HCT116 (cell line): ENCODE measurements around the gene PM20D1. TPM values are rescaled to one million over a fixed set of nuclear protein-coding genes. Genes with fewer than 3 reads are reported as not detected.

ENCODE experiments used
- ATAC-seq: fragments of 200-7000 bp; cut with Tn5 transposase; 2 replicates; pipeline ENCODE4 v1.9.1; 2020; ENCODE audit warnings: mild to moderate bottlenecking, moderate library complexity
- BruUV-seq: library from RNA; stranded (reverse); fragments of 400-500 nt; replicated peaks from 2 replicates; lab custom pipeline; 2021; lab: Mats Ljungman, UMichigan
- CTCF ChIA-PET: fragments of 300-600 bp; sonication (Branson Sonifier 250); formaldehyde crosslinking; loops from one replicate; lab custom pipeline; 2021; ENCODE audit warnings: antibody characterized with exemption; lab: Charles Lee
- POLR2A ChIA-PET: fragments of 300-600, 350-600 bp; sonication (Branson Sonifier 250); formaldehyde crosslinking; loops from one replicate; lab custom pipeline; 2021; ENCODE audit warnings: antibody characterized with exemption; lab: Charles Lee
- RAD21 ChIA-PET, 2 experiments: fragments of 300-600 bp; sonication (Branson Sonifier 250); formaldehyde crosslinking; loops; one replicate each; lab custom pipeline; 2023; ENCODE audit warnings: low total read pairs in 2 of 2; ENCODE audit not compliant: uncharacterized antibody in 2 of 2, unreplicated experiment in 2 of 2, low non-redundant PET in 1 of 2; lab: Charles Lee
- DNase-seq: peaks from one replicate; pipeline ENCODE4 v3.0.0-alpha.2; 2010; ENCODE audit warnings: low read depth, low spot score
- H2AFZ ChIP-seq: fragments of 200-600 bp; shearing (Covaris generic), sonication (generic); 2 replicates; pipeline ENCODE4 v1.6.1; 2017; ENCODE audit warnings: low read depth, mixed run types, mixed read lengths, antibody characterized with exemption, low read length; ENCODE audit not compliant: poor library complexity, severe bottlenecking
- H3K27ac ChIP-seq: 2 replicates; pipeline ENCODE4 v1.5.1; 2012; ENCODE audit warnings: low read depth, low read length
- H3K27me3 ChIP-seq: fragments of 200-600 bp; sonication (generic); 2 replicates; pipeline ENCODE4 v1.6.1; 2016; ENCODE audit warnings: mixed run types, low read length, mixed read lengths; ENCODE audit not compliant: insufficient read depth
- H3K36me3 ChIP-seq, 2 experiments: fragments of 200-500 bp in 1 of 2; fragments of 200-600 bp in 1 of 2; sonication (Bioruptor generic) in 1 of 2; sonication (generic) in 1 of 2; 2 replicates each; pipeline versions ENCODE4 v1.5.1 to v1.6.1; 2014 to 2016; ENCODE audit warnings: low read length in 2 of 2, inconsistent platforms in 1 of 2, mixed read lengths in 1 of 2, mixed run types in 1 of 2; ENCODE audit not compliant: insufficient read depth in 2 of 2, control insufficient read depth in 1 of 2
- H3K4me1 ChIP-seq, 2 experiments: fragments of 200-600 bp in 1 of 2; sonication (generic) in 1 of 2; 2 replicates each; pipeline versions ENCODE4 v1.5.1 to v1.6.1; 2012 to 2017; ENCODE audit warnings: low read length in 2 of 2, inconsistent platforms in 1 of 2, mild to moderate bottlenecking in 1 of 2, mixed read lengths in 1 of 2, mixed run types in 1 of 2, moderate library complexity in 1 of 2; ENCODE audit not compliant: insufficient read depth in 2 of 2, control insufficient read depth in 1 of 2
- H3K4me2 ChIP-seq: fragments of 200-600 bp; sonication (generic); 2 replicates; pipeline ENCODE4 v1.6.1; 2017; ENCODE audit warnings: mixed run types, low read length, mixed read lengths
- H3K4me3 ChIP-seq, 2 experiments: fragments of 200-600 bp in 1 of 2; sonication (generic) in 1 of 2; replicated peaks in 1 of 2; 2 replicates each; pipeline ENCODE4 v1.5.1; 2011 to 2016; ENCODE audit warnings: low read length in 2 of 2, control low read depth in 1 of 2, low read depth in 1 of 2, mild to moderate bottlenecking in 1 of 2, mixed read lengths in 1 of 2, mixed run types in 1 of 2
- H3K79me2 ChIP-seq: fragments of 200-600 bp; sonication (generic); 2 replicates; pipeline ENCODE4 v1.6.1; 2017; ENCODE audit warnings: mild to moderate bottlenecking, mixed run types, low read length, moderate library complexity, mixed read lengths; ENCODE audit not compliant: insufficient read depth
- H3K9ac ChIP-seq: fragments of 200-600 bp; sonication (generic); 2 replicates; pipeline ENCODE4 v1.6.1; 2016; ENCODE audit warnings: low read length, mixed read lengths
- H3K9me2 ChIP-seq: fragments of 200-600 bp; sonication (generic), shearing (Covaris generic); 2 replicates; pipeline ENCODE4 v1.6.1; 2017; ENCODE audit warnings: mixed run types, mild to moderate bottlenecking, moderate library complexity; ENCODE audit not compliant: insufficient read depth
- H3K9me3 ChIP-seq, 2 experiments: fragments of 200-500 bp in 1 of 2; fragments of 200-600 bp in 1 of 2; sonication (Bioruptor generic) in 1 of 2; sonication (generic) in 1 of 2; 2 replicates each; pipeline ENCODE4 v1.6.1; 2014 to 2017; ENCODE audit warnings: low read length in 2 of 2, mixed read lengths in 2 of 2, inconsistent platforms in 1 of 2, low read depth in 1 of 2, mild to moderate bottlenecking in 1 of 2, mixed run types in 1 of 2, moderate library complexity in 1 of 2; ENCODE audit not compliant: control insufficient read depth in 1 of 2, insufficient read depth in 1 of 2
- H4K20me1 ChIP-seq: fragments of 200-600 bp; sonication (generic), shearing (Covaris generic); 2 replicates; pipeline ENCODE4 v1.6.1; 2017; ENCODE audit warnings: mixed run types, mild to moderate bottlenecking, moderate library complexity; ENCODE audit not compliant: insufficient read depth
- CEBPB ChIP-seq: IDR thresholded peaks from 2 replicates; pipeline ENCODE4 v1.6.1; 2012; ENCODE audit warnings: low read depth
- EZH2 ChIP-seq: fragments of 200-600 bp; sonication (generic); IDR thresholded peaks from 2 replicates; pipeline ENCODE4 v1.6.1; 2017; ENCODE audit warnings: antibody characterized with exemption, mixed run types
- EZH2phosphoT487 ChIP-seq: fragments of 200-600 bp; IDR thresholded peaks from 2 replicates; pipeline ENCODE4 v1.6.1; 2018; ENCODE audit warnings: antibody characterized with exemption, borderline replicate concordance
- POLR2A ChIP-seq: IDR thresholded peaks from 2 replicates; pipeline ENCODE4 v1.7.0; 2011; ENCODE audit warnings: borderline replicate concordance; ENCODE audit not compliant: insufficient read depth, insufficient read length; ENCODE audit errors: extremely low read depth
- RAD21 ChIP-seq: IDR thresholded peaks from 2 replicates; pipeline ENCODE4 v1.6.1; 2012; ENCODE audit warnings: low read depth, mild to moderate bottlenecking
- SIN3A ChIP-seq: IDR thresholded peaks from 2 replicates; pipeline ENCODE4 v1.6.1; 2012; ENCODE audit warnings: low read depth
- SRF ChIP-seq: IDR thresholded peaks from 2 replicates; pipeline ENCODE4 v1.6.1; 2012; ENCODE audit warnings: low read depth
- YY1 ChIP-seq: IDR thresholded peaks from 2 replicates; pipeline ENCODE4 v1.6.1; 2011; ENCODE audit warnings: low read length, low read depth, moderate library complexity, mild to moderate bottlenecking; ENCODE audit not compliant: insufficient replicate concordance; ENCODE audit errors: extremely low read depth
- ZFX ChIP-seq: fragments of 450-650 bp; IDR thresholded peaks from 2 replicates; pipeline ENCODE4 v1.6.1; 2017
- ZNF274 ChIP-seq: fragments of 200-500 bp; sonication (Bioruptor generic); IDR thresholded peaks from 2 replicates; pipeline ENCODE4 v1.6.1; 2014; ENCODE audit warnings: mild to moderate bottlenecking, low read depth, low read length, inconsistent platforms
- intact Hi-C: fragments of 100-400 bp; cut with micrococcal nuclease; formaldehyde crosslinking; loops from 2 replicates; pipeline ENCODE4 v1.10.0; 2022
- total RNA-seq: library from RNA; stranded (reverse); gene quantifications from one replicate; pipeline ENCODE4 v1.2.1, GENCODE V29; 2021; ENCODE audit not compliant: unreplicated experiment
- TF ChIP-seq, protein P1 (sequence below): IDR thresholded peaks from 2 replicates; pipeline ENCODE4 v1.6.1; 2011; ENCODE audit warnings: mild to moderate bottlenecking, low read length, moderate library complexity; ENCODE audit not compliant: insufficient replicate concordance; ENCODE audit errors: extremely low read depth
- TF ChIP-seq, protein P2 (sequence below): IDR thresholded peaks from 2 replicates; pipeline ENCODE4 v1.6.1; 2012
- TF ChIP-seq, protein P3 (sequence below): IDR thresholded peaks from 2 replicates; pipeline ENCODE4 v1.6.1; 2012; ENCODE audit warnings: low read depth

Gene PM20D1
- total RNA-seq, 1 experiment from 2014 or later, result not detected

DNA sequence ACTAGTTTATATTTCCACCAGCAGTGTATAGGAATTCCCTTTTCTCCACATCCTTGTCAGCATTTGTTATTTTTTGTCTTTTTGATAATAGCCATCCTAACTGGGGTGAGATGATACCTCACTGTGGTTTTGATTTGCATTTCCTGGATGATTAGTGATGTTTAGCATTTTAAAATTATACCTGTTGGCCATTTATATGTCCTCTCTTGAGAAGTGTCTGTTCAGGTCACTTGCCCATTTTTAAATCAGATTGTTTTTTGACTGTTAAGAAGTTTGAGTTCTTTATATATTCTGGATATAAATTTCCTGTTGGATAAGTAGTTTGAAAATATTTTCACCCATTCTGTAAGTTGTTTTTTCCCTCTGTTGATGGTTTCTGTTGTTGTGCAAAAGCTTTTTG is 31.0 kb upstream of the PM20D1 start (continued):
- TF ChIP-seq, protein P1, sequence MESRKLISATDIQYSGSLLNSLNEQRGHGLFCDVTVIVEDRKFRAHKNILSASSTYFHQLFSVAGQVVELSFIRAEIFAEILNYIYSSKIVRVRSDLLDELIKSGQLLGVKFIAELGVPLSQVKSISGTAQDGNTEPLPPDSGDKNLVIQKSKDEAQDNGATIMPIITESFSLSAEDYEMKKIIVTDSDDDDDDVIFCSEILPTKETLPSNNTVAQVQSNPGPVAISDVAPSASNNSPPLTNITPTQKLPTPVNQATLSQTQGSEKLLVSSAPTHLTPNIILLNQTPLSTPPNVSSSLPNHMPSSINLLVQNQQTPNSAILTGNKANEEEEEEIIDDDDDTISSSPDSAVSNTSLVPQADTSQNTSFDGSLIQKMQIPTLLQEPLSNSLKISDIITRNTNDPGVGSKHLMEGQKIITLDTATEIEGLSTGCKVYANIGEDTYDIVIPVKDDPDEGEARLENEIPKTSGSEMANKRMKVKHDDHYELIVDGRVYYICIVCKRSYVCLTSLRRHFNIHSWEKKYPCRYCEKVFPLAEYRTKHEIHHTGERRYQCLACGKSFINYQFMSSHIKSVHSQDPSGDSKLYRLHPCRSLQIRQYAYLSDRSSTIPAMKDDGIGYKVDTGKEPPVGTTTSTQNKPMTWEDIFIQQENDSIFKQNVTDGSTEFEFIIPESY, result no peak
- TF ChIP-seq EZH2, result no peak
- TF ChIP-seq, all 23 proteins: peak for 0

DNA sequence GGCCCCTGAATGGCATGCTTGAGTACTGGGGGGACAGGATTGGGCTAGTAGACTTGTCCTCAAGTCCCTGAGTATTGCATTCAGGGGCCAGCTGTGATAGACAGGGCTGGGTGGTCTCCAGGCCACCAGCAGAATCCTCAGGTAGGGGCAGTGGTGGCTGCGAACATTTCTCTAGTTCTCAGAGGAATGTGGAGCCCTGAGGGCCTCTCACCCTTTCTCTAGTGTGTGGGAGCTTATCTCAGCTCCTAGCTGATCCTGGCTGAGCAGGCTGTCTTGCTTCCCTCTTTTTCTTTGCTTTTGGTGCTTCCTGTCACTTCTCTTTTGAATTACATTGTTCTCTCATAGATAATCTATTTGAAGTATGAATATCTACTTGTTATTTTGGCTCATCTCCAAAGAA is 30.0 kb upstream of the PM20D1 start:
- H3K27me3 ChIP-seq, result no peaks in the 10 kb centered on the region
- TF ChIP-seq SIN3A (no peak), ZFX (no peak)
- no peaks in the 10 kb centered on the region for H3K36me3 ChIP-seq
- no peaks in the 10 kb centered on the region for H3K79me2 ChIP-seq
- ChIA-PET CTCF (no interaction called here), RAD21 (no interaction called here), POLR2A (no interaction called here)
- BruUV-seq, result no TSS peak
- intact Hi-C loops, result no loop called here
- no peaks in the 10 kb centered on the region for H4K20me1 ChIP-seq
- H2AFZ ChIP-seq, result no peak overlapping the region
- no peak overlapping the region for H3K4me2 ChIP-seq
- H3K4me3 ChIP-seq, result no peak overlapping the region
- no peak for DNase-seq
- no peaks in the 10 kb centered on the region for H3K9me2 ChIP-seq
- no peaks in the 10 kb centered on the region for H3K9me3 ChIP-seq
- no peaks in the 10 kb centered on the region for H3K4me1 ChIP-seq
- ATAC-seq, result no peak
- no peak overlapping the region for H3K9ac ChIP-seq
- H3K27ac ChIP-seq, result no peak overlapping the region

DNA sequence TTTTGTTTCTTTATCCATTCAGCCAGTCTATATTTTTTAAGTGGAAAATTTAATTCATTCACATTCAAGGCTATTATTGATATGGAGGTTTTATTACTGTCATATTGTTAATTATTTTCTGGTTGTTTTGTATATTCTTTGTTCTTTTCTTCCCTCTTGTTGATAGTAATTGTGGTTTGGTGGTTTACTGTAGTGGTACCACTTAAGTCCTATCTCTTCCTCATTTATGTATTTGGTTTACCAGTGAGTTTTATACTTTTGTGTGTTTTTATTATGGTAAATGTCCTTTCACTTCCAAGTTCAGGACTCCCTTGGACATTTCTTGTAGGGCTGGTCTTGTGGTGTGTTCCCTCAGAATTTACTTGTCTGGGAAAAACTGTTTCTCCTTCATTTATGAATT is 28.1 kb upstream of the PM20D1 start:
- TF ChIP-seq SRF (no peak), CEBPB (no peak), POLR2A (no peak), YY1 (no peak), EZH2 (no peak), ZNF274 (no peak), RAD21 (no peak), EZH2phosphoT487 (no peak)
- TF ChIP-seq, protein P2, sequence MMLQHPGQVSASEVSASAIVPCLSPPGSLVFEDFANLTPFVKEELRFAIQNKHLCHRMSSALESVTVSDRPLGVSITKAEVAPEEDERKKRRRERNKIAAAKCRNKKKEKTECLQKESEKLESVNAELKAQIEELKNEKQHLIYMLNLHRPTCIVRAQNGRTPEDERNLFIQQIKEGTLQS, result no peak
- TF ChIP-seq, protein P3, sequence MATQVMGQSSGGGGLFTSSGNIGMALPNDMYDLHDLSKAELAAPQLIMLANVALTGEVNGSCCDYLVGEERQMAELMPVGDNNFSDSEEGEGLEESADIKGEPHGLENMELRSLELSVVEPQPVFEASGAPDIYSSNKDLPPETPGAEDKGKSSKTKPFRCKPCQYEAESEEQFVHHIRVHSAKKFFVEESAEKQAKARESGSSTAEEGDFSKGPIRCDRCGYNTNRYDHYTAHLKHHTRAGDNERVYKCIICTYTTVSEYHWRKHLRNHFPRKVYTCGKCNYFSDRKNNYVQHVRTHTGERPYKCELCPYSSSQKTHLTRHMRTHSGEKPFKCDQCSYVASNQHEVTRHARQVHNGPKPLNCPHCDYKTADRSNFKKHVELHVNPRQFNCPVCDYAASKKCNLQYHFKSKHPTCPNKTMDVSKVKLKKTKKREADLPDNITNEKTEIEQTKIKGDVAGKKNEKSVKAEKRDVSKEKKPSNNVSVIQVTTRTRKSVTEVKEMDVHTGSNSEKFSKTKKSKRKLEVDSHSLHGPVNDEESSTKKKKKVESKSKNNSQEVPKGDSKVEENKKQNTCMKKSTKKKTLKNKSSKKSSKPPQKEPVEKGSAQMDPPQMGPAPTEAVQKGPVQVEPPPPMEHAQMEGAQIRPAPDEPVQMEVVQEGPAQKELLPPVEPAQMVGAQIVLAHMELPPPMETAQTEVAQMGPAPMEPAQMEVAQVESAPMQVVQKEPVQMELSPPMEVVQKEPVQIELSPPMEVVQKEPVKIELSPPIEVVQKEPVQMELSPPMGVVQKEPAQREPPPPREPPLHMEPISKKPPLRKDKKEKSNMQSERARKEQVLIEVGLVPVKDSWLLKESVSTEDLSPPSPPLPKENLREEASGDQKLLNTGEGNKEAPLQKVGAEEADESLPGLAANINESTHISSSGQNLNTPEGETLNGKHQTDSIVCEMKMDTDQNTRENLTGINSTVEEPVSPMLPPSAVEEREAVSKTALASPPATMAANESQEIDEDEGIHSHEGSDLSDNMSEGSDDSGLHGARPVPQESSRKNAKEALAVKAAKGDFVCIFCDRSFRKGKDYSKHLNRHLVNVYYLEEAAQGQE, result no peak
- H4K20me1 ChIP-seq, result no peaks in the 10 kb centered on the region
- POLR2A ChIA-PET, result no interaction called here
- no peak for DNase-seq
- H3K9me3 ChIP-seq, result no peaks in the 10 kb centered on the region
- H3K36me3 ChIP-seq, result no peaks in the 10 kb centered on the region
- H3K4me3 ChIP-seq, result no peak overlapping the region
- H3K4me1 ChIP-seq, result no peaks in the 10 kb centered on the region
- no peak overlapping the region for H3K9ac ChIP-seq
- no peak overlapping the region for H2AFZ ChIP-seq
- RAD21 ChIA-PET, result no interaction called here
- no peak overlapping the region for H3K4me2 ChIP-seq
- H3K79me2 ChIP-seq, result no peaks in the 10 kb centered on the region
- intact Hi-C loops, result no loop called here
- no peaks in the 10 kb centered on the region for H3K9me2 ChIP-seq
- CTCF ChIA-PET, result no interaction called here
- H3K27ac ChIP-seq, result no peak overlapping the region
- no peak for ATAC-seq
- H3K27me3 ChIP-seq, result no peaks in the 10 kb centered on the region
- no TSS peak for BruUV-seq
